Measurements from ENCODE around the gene MMP20.

The MMP20 gene

GRCh38 chr11:102598272-102598671 lies 26.9 kb downstream of the MMP20 start:
- TF ChIP-seq CTCF (IDR thresholded peaks at IDR 0.05; ENCODE audit: insufficient read depth, low read depth, low read length, missing control alignments): no peak
- no peak overlapping the region for H3K4me3 ChIP-seq (ENCODE audit: low read length)
- DNase-seq (ENCODE audit: low read depth): no peak

- no peak for DNase-seq (ENCODE audit: low read depth)
- no peak overlapping the region for H3K4me3 ChIP-seq (ENCODE audit: low read length)
- TF ChIP-seq CTCF (IDR thresholded peaks at IDR 0.05; ENCODE audit: insufficient read depth, low read depth, low read length, missing control alignments): no peak
Observed at GRCh38 chr11:102596578-102596977, 28.6 kb downstream of the MMP20 start.

GRCh38 chr11:102592634-102593581 lies 32.2 kb downstream of the MMP20 start:
- peak; percentile 53 for DNase-seq (ENCODE audit: low read depth)

GRCh38 chr11:102592131-102592530 lies 33.0 kb downstream of the MMP20 start:
- H3K4me3 ChIP-seq (ENCODE audit: low read length): no peak overlapping the region
- TF ChIP-seq CTCF (IDR thresholded peaks at IDR 0.05; ENCODE audit: insufficient read depth, low read depth, low read length, missing control alignments): no peak
- DNase-seq (ENCODE audit: low read depth): no peak

More at GRCh38 chr11:102592634-102593581, 32.2 kb downstream of the MMP20 start:
- no peak overlapping the region for H3K4me3 ChIP-seq (ENCODE audit: low read length)
- peak; percentile 58 for TF ChIP-seq CTCF (IDR thresholded peaks at IDR 0.05; ENCODE audit: insufficient read depth, low read depth, low read length, missing control alignments)

- no peak for DNase-seq (ENCODE audit: low read depth)
- no peak for TF ChIP-seq CTCF (IDR thresholded peaks at IDR 0.05; ENCODE audit: insufficient read depth, low read depth, low read length, missing control alignments)
- H3K4me3 ChIP-seq (ENCODE audit: low read length): no peak overlapping the region
Observed at GRCh38 chr11:102591160-102591718, 33.9 kb downstream of the MMP20 start.

GRCh38 chr11:102590276-102591049 lies 34.7 kb downstream of the MMP20 start:
- no peak overlapping the region for H3K4me3 ChIP-seq (ENCODE audit: low read length)
- DNase-seq (ENCODE audit: low read depth): no peak
- no peak for TF ChIP-seq CTCF (IDR thresholded peaks at IDR 0.05; ENCODE audit: insufficient read depth, low read depth, low read length, missing control alignments)
